Neural cell (in vitro differentiated cells): Measurements from ENCODE around the gene MEIS3. TPM values are rescaled to one million over a fixed set of nuclear protein-coding genes. Genes with fewer than 3 reads are reported as not detected.

Experiments
- H2AFZ ChIP-seq: fragments of 200-600, 300-800 bp; sonication (generic), shearing (Covaris generic); 2 replicates; pipeline ENCODE4 v1.6.0; 2014; ENCODE audit warnings: low read depth, mild to moderate bottlenecking, antibody characterized with exemption, low read length, moderate library complexity
- H3F3A ChIP-seq: fragments of 200-600 bp; shearing (Covaris generic); 2 replicates; pipeline ENCODE4 v1.6.1; 2016; ENCODE audit warnings: mild to moderate bottlenecking, moderate library complexity, mixed read lengths, antibody characterized with exemption, low read length; ENCODE audit not compliant: insufficient read depth, poor library complexity, severe bottlenecking
- H3K27ac ChIP-seq: fragments of 200-600, 300-800 bp; sonication (generic), shearing (Covaris generic); 2 replicates; pipeline ENCODE4 v1.5.1; 2014; ENCODE audit warnings: mild to moderate bottlenecking, low read length, moderate library complexity
- H3K27me3 ChIP-seq: fragments of 300-800, 200-600 bp; sonication (generic), shearing (Covaris generic); 2 replicates; pipeline ENCODE4 v1.6.0; 2014; ENCODE audit warnings: mild to moderate bottlenecking, low read depth, low read length, moderate library complexity; ENCODE audit not compliant: insufficient read depth
- H3K36me3 ChIP-seq: fragments of 300-800, 200-600 bp; sonication (generic), shearing (Covaris generic); 2 replicates; pipeline ENCODE4 v1.5.1; 2014; ENCODE audit warnings: mild to moderate bottlenecking, antibody characterized with exemption, low read length, moderate library complexity; ENCODE audit not compliant: insufficient read depth
- H3K4me2 ChIP-seq: fragments of 300-800, 200-600 bp; sonication (generic), shearing (Covaris generic); 2 replicates; pipeline ENCODE4 v1.6.0; 2014; ENCODE audit warnings: mild to moderate bottlenecking, low read length
- H3K4me3 ChIP-seq: fragments of 300-800, 200-600 bp; sonication (generic), shearing (Covaris generic); 2 replicates; pipeline ENCODE4 v1.5.1; 2014; ENCODE audit warnings: mild to moderate bottlenecking, low read length, moderate library complexity
- H3K79me2 ChIP-seq: fragments of 200-600 bp; shearing (Covaris generic); replicated peaks from 2 replicates; pipeline ENCODE4 v1.6.0; 2014; ENCODE audit warnings: mild to moderate bottlenecking, low read length, moderate library complexity; ENCODE audit not compliant: insufficient read depth
- H3K9ac ChIP-seq: fragments of 300-800, 200-600 bp; sonication (generic), shearing (Covaris generic); 2 replicates; pipeline ENCODE4 v1.6.1; 2016; ENCODE audit warnings: mild to moderate bottlenecking, low read length, mixed read lengths
- H3K9me2 ChIP-seq: fragments of 200-600 bp; shearing (Covaris generic); 2 replicates; pipeline ENCODE4 v1.6.1; 2016; ENCODE audit warnings: mild to moderate bottlenecking, low read length, mixed read lengths; ENCODE audit not compliant: insufficient read depth
- H3K9me3 ChIP-seq: fragments of 200-600, 300-800 bp; sonication (generic), shearing (Covaris generic); 2 replicates; pipeline ENCODE4 v1.6.1; 2016; ENCODE audit warnings: mild to moderate bottlenecking, mixed run types, low read length, moderate library complexity, mixed read lengths
- H4K20me1 ChIP-seq: fragments of 200-600 bp; shearing (Covaris generic); 2 replicates; pipeline ENCODE4 v1.6.1; 2016; ENCODE audit warnings: mild to moderate bottlenecking, mixed run types; ENCODE audit not compliant: insufficient read depth
- CTCF ChIP-seq: fragments of 450-650 bp; IDR thresholded peaks from 2 replicates; pipeline ENCODE4 v1.5.1; 2014; ENCODE audit warnings: antibody characterized with exemption, mild to moderate bottlenecking, moderate library complexity; ENCODE audit not compliant: poor library complexity, severe bottlenecking
- EP300 ChIP-seq: fragments of 450-650 bp; conservative IDR thresholded peaks from 2 replicates; pipeline ENCODE4 v1.6.1; 2014; ENCODE audit warnings: antibody characterized with exemption, mild to moderate bottlenecking, moderate library complexity; ENCODE audit not compliant: poor library complexity, severe bottlenecking
- EZH2 ChIP-seq: fragments of 200-600, 300-800 bp; shearing (Covaris generic), sonication (generic); IDR thresholded peaks from 2 replicates; pipeline ENCODE4 v1.6.1; 2014; ENCODE audit warnings: antibody characterized with exemption, low read length, borderline replicate concordance, mild to moderate bottlenecking; ENCODE audit not compliant: insufficient read depth, poor library complexity, severe bottlenecking
- MXI1 ChIP-seq: fragments of 450-650 bp; conservative IDR thresholded peaks from 2 replicates; pipeline ENCODE4 v1.6.1; 2014; ENCODE audit warnings: antibody characterized with exemption, mild to moderate bottlenecking; ENCODE audit not compliant: poor library complexity, severe bottlenecking
- POLR2AphosphoS5 ChIP-seq: IDR thresholded peaks from 2 replicates; pipeline ENCODE4 v1.6.1; 2012
- REST ChIP-seq: IDR thresholded peaks from 2 replicates; pipeline ENCODE4 v1.6.1; 2012; ENCODE audit warnings: borderline replicate concordance
- TAF1 ChIP-seq: IDR thresholded peaks from 2 replicates; pipeline ENCODE4 v1.6.1; 2012; ENCODE audit warnings: low read depth
- polyA plus RNA-seq: library from polyadenylated mRNA; depleted of rRNA; stranded (reverse); fragments of >200 nt; gene quantifications from 2 replicates; pipeline ENCODE4 v1.2.3, GENCODE V29; 2014

Gene MEIS3
- polyA plus RNA-seq, 1 donor from 2014 or later = 379 TPM

- Histone ChIP-seq H3K27ac (no peak overlapping the region), H3K27me3 (no peaks in the 10 kb centered on the region)
Measured at GRCh38 chr19:47376589-47377144, 42.7 kb downstream of the MEIS3 start.

More at GRCh38 chr19:47376589-47377144, 42.7 kb downstream of the MEIS3 start:
- H2AFZ ChIP-seq = no peak overlapping the region
- H3K4me3 ChIP-seq = no peak overlapping the region
- no peaks in the 10 kb centered on the region for H3F3A ChIP-seq
- no peaks in the 10 kb centered on the region for H3K79me2 ChIP-seq
- H3K9ac ChIP-seq = no peak overlapping the region
- no peak overlapping the region for H3K4me2 ChIP-seq
- H4K20me1 ChIP-seq = no peaks in the 10 kb centered on the region
- TF ChIP-seq EP300 (no peak), MXI1 (no peak), TAF1 (no peak), REST (no peak), POLR2AphosphoS5 (no peak), EZH2 (no peak), CTCF (no peak)
- no peaks in the 10 kb centered on the region for H3K9me2 ChIP-seq
- no peaks in the 10 kb centered on the region for H3K9me3 ChIP-seq
- H3K36me3 ChIP-seq = no peaks in the 10 kb centered on the region
